GM18498 (cell line): Measurements from ENCODE around the gene VIT.
"Not testable (repeated sequence)": the region's sequence is repeated elsewhere in the genome, so short reads cannot be mapped to it uniquely, and the experiment has no call there.

Experiments used
- ATAC-seq: cut with Tn5 transposase; IDR thresholded peaks from one replicate; pipeline ENCODE4 v1.9.1; 2021; ENCODE audit warnings: mild to moderate bottlenecking, moderate library complexity; ENCODE audit not compliant: unreplicated experiment

VIT gene

GRCh38 chr2:36677386-36677785, 19.1 kb upstream of the VIT start:
- no peak for ATAC-seq

GRCh38 chr2:36677996-36678605, 18.4 kb upstream of the VIT start:
- ATAC-seq: no peak

- no peak for ATAC-seq
These were observed 17.7 kb upstream of the VIT start for GRCh38 chr2:36678856-36679255.

- no peak for ATAC-seq
These were observed 16.5 kb upstream of the VIT start for GRCh38 chr2:36680012-36680411.

GRCh38 chr2:36682562-36682961, 13.9 kb upstream of the VIT start:
- no peak for ATAC-seq

GRCh38 chr2:36683002-36683401, 13.5 kb upstream of the VIT start:
- ATAC-seq: no peak

- ATAC-seq: not testable (repeated sequence)
These were observed 8.2 kb upstream of the VIT start for GRCh38 chr2:36688291-36688690.

GRCh38 chr2:36689013-36689412, 7.5 kb upstream of the VIT start:
- ATAC-seq: not testable (repeated sequence)

GRCh38 chr2:36692121-36692520, 4.4 kb upstream of the VIT start:
- ATAC-seq: no peak

- no peak for ATAC-seq
These were observed 2.7 kb upstream of the VIT start for GRCh38 chr2:36693825-36694224.

- no peak for ATAC-seq
These were observed 626 bp upstream of the VIT start for GRCh38 chr2:36695746-36696415.

GRCh38 chr2:36697424-36698066, 1.0 kb downstream of the VIT start:
- ATAC-seq: no peak

- no peak for ATAC-seq
These were observed 2.5 kb downstream of the VIT start for GRCh38 chr2:36698993-36699392.

GRCh38 chr2:36700311-36700710, 3.8 kb downstream of the VIT start:
- ATAC-seq: no peak

- ATAC-seq: no peak
These were observed 4.9 kb downstream of the VIT start for GRCh38 chr2:36701391-36701795.

GRCh38 chr2:36701918-36702317, 5.4 kb downstream of the VIT start:
- no peak for ATAC-seq

- ATAC-seq: no peak
These were observed 6.3 kb downstream of the VIT start for GRCh38 chr2:36702781-36703180.

- ATAC-seq: no peak
These were observed 8.1 kb downstream of the VIT start for GRCh38 chr2:36704475-36705150.

- ATAC-seq: no peak
These were observed 9.0 kb downstream of the VIT start for GRCh38 chr2:36705326-36706020.

GRCh38 chr2:36706021-36706876, 9.7 kb downstream of the VIT start:
- ATAC-seq: no peak
